Measurements from ENCODE around the gene TRAF6. TPM values are rescaled to one million over a fixed set of nuclear protein-coding genes. Genes with fewer than 3 reads are reported as not detected.

The TRAF6 gene
- total and polyA plus RNA-seq, 7 donors, result 3.6 to 15.5 (median 10.3) TPM

DNA sequence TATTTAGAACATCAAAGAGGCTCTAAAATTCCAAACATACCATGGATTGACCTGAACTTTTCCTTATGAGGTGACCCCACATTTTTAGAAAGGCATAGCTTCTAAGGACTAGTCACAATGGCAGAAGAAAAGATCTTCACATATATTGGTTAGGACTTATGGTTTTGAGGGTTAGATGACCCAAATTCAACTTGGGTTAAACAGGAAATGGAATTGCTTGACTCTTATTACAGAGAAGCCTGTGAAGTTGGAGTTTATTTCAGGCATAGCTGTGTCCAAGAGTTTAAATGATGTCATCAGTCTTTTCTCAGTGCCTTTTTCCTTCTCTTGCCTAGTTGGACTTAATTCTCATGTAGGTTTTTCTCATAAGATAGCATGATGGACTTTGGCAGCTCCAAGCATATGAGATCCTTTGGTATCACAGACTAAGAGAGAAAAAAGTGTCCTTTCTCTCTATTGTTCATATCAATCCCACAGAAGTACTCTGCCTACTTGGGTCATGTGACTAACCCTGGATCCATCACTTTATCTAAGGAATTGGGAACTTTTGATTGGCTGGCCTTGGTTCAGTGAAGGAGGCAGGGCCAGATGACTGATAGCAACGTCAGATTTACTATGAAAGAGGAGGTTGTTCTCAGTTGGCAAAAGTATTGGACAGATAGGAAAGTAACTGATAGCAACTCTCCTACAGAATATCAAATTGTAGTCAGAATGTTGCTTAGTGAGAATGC, 40.5 kb upstream of the TRAF6 start:
- 13 to 60% methylated on average over 1 of the region's 1 CpG for WGBS, 2 donors
- DNase-seq, result no peak
- no peaks in the 10 kb centered on the region for H3K9me3 ChIP-seq
- no peaks in the 10 kb centered on the region for H3K27me3 ChIP-seq
- no peak overlapping the region for H3K27ac ChIP-seq
- H3K4me3 ChIP-seq, result no peak overlapping the region
- intact Hi-C loops (cut with DNase I), result no loop called here
- H3K4me1 ChIP-seq, result no peaks in the 10 kb centered on the region
- no peaks in the 10 kb centered on the region for H3K36me3 ChIP-seq
- TF ChIP-seq POLR2AphosphoS5 (IDR thresholded peaks at IDR 0.05), result no peak
- TF ChIP-seq POLR2A (IDR thresholded peaks at IDR 0.05), result no peak
- TF ChIP-seq, protein P1, sequence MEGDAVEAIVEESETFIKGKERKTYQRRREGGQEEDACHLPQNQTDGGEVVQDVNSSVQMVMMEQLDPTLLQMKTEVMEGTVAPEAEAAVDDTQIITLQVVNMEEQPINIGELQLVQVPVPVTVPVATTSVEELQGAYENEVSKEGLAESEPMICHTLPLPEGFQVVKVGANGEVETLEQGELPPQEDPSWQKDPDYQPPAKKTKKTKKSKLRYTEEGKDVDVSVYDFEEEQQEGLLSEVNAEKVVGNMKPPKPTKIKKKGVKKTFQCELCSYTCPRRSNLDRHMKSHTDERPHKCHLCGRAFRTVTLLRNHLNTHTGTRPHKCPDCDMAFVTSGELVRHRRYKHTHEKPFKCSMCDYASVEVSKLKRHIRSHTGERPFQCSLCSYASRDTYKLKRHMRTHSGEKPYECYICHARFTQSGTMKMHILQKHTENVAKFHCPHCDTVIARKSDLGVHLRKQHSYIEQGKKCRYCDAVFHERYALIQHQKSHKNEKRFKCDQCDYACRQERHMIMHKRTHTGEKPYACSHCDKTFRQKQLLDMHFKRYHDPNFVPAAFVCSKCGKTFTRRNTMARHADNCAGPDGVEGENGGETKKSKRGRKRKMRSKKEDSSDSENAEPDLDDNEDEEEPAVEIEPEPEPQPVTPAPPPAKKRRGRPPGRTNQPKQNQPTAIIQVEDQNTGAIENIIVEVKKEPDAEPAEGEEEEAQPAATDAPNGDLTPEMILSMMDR (IDR thresholded peaks at IDR 0.05), result no peak
- TF ChIP-seq EP300 (IDR thresholded peaks at IDR 0.05), result no peak

- Histone ChIP-seq H3K9me3 (no peaks in the 10 kb centered on the region), H3K36me3 (no peaks in the 10 kb centered on the region), H3K27me3 (no peaks in the 10 kb centered on the region), H3K4me3 (no peak overlapping the region), H3K27ac (no peak overlapping the region), H3K4me1 (no peaks in the 10 kb centered on the region)
- intact Hi-C loops (cut with DNase I), result no loop called here
- 6 to 20% methylated on average over 6 of the region's 6 CpGs for WGBS, 2 donors
- TF ChIP-seq, protein P1 (IDR thresholded peaks at IDR 0.05), result no peak
- TF ChIP-seq POLR2AphosphoS5 (IDR thresholded peaks at IDR 0.05) (no peak), POLR2A (IDR thresholded peaks at IDR 0.05) (no peak), EP300 (IDR thresholded peaks at IDR 0.05) (no peak)
- DNase-seq, result no peak
These were observed 30.9 kb upstream of the TRAF6 start for GRCh38 chr11:36540998-36541397.

GRCh38 chr11:36534276-36534840, 24.3 kb upstream of the TRAF6 start:
- no peak overlapping the region for H3K27ac ChIP-seq
- H3K36me3 ChIP-seq, result no peaks in the 10 kb centered on the region
- no peaks in the 10 kb centered on the region for H3K9me3 ChIP-seq
- intact Hi-C loops (cut with DNase I), result no loop called here
- no peaks in the 10 kb centered on the region for H3K27me3 ChIP-seq
- no peak overlapping the region for H3K4me3 ChIP-seq
- no peak for DNase-seq
- 65 to 83% methylated on average over 3 of the region's 3 CpGs for WGBS, 2 donors
- no peaks in the 10 kb centered on the region for H3K4me1 ChIP-seq
- TF ChIP-seq EP300 (IDR thresholded peaks at IDR 0.05), result no peak
- TF ChIP-seq POLR2AphosphoS5 (IDR thresholded peaks at IDR 0.05), result no peak
- TF ChIP-seq, protein P1 (IDR thresholded peaks at IDR 0.05), result no peak
- no peak for TF ChIP-seq POLR2A (IDR thresholded peaks at IDR 0.05)

DNA sequence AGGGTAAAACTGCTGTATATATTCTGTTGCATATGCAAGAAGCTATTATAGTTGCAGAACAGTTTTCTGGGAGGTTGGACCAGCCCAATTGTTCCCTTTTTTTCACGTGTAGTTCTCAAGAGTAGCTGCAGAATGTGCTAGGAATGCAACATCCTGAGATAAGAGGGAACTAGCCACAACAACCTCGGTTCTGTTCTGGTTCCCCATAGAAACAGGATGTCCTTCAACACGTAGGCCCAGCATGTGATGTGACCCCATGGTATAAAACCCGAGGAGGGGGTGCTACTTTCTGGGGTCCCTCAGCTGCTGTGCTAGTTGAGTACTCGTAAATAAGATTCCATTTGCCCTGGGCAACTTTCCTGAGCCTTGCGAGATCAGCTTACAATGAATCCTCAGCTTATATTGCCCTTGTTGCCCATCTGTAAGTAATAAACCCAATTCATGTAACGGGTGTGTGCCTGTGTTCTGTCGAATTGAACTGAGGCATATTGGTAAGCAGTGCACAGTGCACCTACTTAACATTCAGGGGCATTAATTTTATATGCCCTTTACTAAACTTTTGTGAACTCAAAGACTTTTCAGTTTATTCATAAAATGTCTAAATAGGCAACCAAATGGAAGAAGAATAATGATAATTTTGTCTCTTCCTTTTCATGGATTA, 23.0 kb upstream of the TRAF6 start:
- Histone ChIP-seq H3K36me3 (no peaks in the 10 kb centered on the region), H3K4me3 (no peak overlapping the region), H3K27me3 (no peaks in the 10 kb centered on the region), H3K9me3 (no peaks in the 10 kb centered on the region), H3K4me1 (no peaks in the 10 kb centered on the region), H3K27ac (no peak overlapping the region)
- WGBS, 2 donors, result 40 to 41% methylated on average over 8 of the region's 8 CpGs
- TF ChIP-seq POLR2AphosphoS5 (IDR thresholded peaks at IDR 0.05) (no peak), EP300 (IDR thresholded peaks at IDR 0.05) (no peak), POLR2A (IDR thresholded peaks at IDR 0.05) (no peak)
- TF ChIP-seq, protein P1 (IDR thresholded peaks at IDR 0.05), result no peak
- no peak for DNase-seq
- intact Hi-C loops (cut with DNase I), result no loop called here

Data from sigmoid colon (tissue), 7 donors.